Activated CD4-positive, CD25-positive, alpha-beta regulatory T cell treated with anti-CD3 and anti-CD28 coated beads, Interleukin-2, amount 50 U/mL, for 24 hours (primary cell): ENCODE data around the gene GNAZ.

ENCODE experiments used
- ATAC-seq, 2 donors: fragments of 150-1000 bp; cut with Tn5 transposase; one replicate each; pipeline ENCODE4 v1.10.0; 2021; ENCODE audit warnings: mild to moderate bottlenecking in 1 of 2, moderate library complexity in 1 of 2

The GNAZ gene

GRCh38 chr22:23140385-23140784, 70.1 kb downstream of the GNAZ start:
- no peak for ATAC-seq

- no peak for ATAC-seq
These were observed 72.3 kb downstream of the GNAZ start for GRCh38 chr22:23142546-23143105.

- no peak for ATAC-seq
These were observed 72.8 kb downstream of the GNAZ start for GRCh38 chr22:23143119-23143518.

GRCh38 chr22:23144432-23144831, 74.1 kb downstream of the GNAZ start:
- no peak for ATAC-seq

- ATAC-seq = peak; percentile 57 to 61
These were observed 74.9 kb downstream of the GNAZ start, which contains the start of gene RAB36 for GRCh38 chr22:23144932-23145877. Gene RAB36 (plus strand): TSS chr22:23145477. CDS start chr22:23146617, 1,140 bp downstream.

GRCh38 chr22:23145878-23146470, 75.7 kb downstream of the GNAZ start:
- no peak for ATAC-seq

- no peak for ATAC-seq
These were observed 76.3 kb downstream of the GNAZ start for GRCh38 chr22:23146478-23147205.

- ATAC-seq = no peak
These were observed 77.5 kb downstream of the GNAZ start for GRCh38 chr22:23147617-23148387.

GRCh38 chr22:23149743-23150238, 79.5 kb downstream of the GNAZ start:
- ATAC-seq = no peak

GRCh38 chr22:23150762-23151161, 80.4 kb downstream of the GNAZ start:
- no peak for ATAC-seq

- no peak for ATAC-seq
These were observed 81.5 kb downstream of the GNAZ start for GRCh38 chr22:23151827-23152226.

- no peak for ATAC-seq
These were observed 82.2 kb downstream of the GNAZ start for GRCh38 chr22:23152238-23153114.

GRCh38 chr22:23153994-23154393, 83.7 kb downstream of the GNAZ start:
- ATAC-seq = no peak

- no peak for ATAC-seq
These were observed 84.1 kb downstream of the GNAZ start for GRCh38 chr22:23154461-23154860.

- no peak for ATAC-seq
These were observed 84.8 kb downstream of the GNAZ start for GRCh38 chr22:23155143-23155542.

GRCh38 chr22:23155831-23156230, 85.5 kb downstream of the GNAZ start:
- ATAC-seq = no peak

GRCh38 chr22:23156286-23156685, 86.0 kb downstream of the GNAZ start:
- ATAC-seq = no peak

- no peak for ATAC-seq
These were observed 87.5 kb downstream of the GNAZ start for GRCh38 chr22:23157560-23158515.

GRCh38 chr22:23158516-23159290, 88.4 kb downstream of the GNAZ start:
- ATAC-seq = no peak
